ENCODE measurements around the gene GEMIN7.

GRCh38 chr19:45098521-45099466 is 19.7 kb downstream of the GEMIN7 start:
- no peak for TF ChIP-seq MAX (IDR thresholded peaks at IDR 0.05; ENCODE audit: low read depth, low read length)
- TF ChIP-seq POLR2A (IDR thresholded peaks at IDR 0.05; ENCODE audit: extremely low read depth, insufficient read length), result no peak
- TF ChIP-seq CTCF (IDR thresholded peaks at IDR 0.05; ENCODE audit: low read depth, low read length), result no peak
- TF ChIP-seq MYC (IDR thresholded peaks at IDR 0.05; ENCODE audit: low read depth, low read length), result no peak

Measured in NB4 (cell line).